IPS-NIHi7 (cell line): ENCODE measurements around the gene TFAP2B.

Experiments used
- DNase-seq: peaks from one replicate; pipeline ENCODE4 v3.0.0; 2012; ENCODE audit warnings: mixed read lengths; ENCODE audit errors: extremely low spot score

The TFAP2B gene

GRCh38 chr6:50818673-50819072 is at the start of gene TFAP2B:
Gene TFAP2B (plus strand): TSS chr6:50818871. CDS start chr6:50818892, 21 bp downstream.
- no peak for DNase-seq

- no peak for DNase-seq
These were observed 40.0 kb upstream of the TFAP2B start for GRCh38 chr6:50778696-50779095.

DNA sequence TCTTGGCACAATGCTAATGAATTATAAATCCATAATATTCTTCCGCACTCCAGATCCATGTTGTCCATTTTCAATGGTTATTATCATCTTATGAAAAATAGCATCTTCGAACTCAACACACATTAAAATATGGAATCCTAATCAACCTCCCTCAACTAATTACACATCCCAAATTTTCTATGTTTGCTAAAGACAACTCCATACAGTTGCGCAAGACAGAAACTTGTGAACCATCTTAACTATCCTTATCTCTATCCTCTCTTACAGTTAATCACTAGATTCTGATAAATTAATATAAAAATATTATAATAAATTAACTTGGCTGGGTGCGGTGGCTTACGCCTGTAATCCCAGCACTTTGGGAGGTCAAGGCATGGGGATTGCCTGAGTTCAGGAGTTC is 38.3 kb upstream of the TFAP2B start:
- DNase-seq = no peak

GRCh38 chr6:50785921-50786320 is 32.8 kb upstream of the TFAP2B start:
- no peak for DNase-seq

DNA sequence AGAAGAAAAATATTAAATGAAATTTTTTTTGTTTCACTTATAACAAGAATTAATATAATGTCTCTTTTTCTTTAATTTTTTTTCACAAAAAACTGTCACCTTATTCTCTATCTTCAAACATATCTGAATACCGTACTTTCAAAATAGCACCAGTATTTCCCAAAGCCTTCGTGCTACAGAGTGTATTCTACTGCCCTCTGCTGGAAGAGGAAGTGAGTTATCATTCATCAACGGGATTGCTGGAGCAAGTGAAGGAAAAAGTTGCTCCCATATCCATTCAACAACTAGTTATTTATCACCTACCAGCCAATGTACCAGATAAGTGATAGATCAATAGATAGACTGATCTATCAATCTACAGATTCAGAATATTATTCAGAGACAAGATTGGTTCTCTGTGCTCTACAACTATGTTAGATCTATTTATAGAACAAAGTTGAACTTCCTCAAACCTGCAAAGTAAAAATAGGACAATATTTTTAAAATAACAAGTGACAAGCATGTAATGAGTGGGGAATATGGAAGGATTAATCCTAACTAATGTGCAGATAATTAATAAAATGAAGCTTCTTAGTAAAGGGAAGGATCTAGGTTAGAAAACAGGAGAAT is 26.7 kb upstream of the TFAP2B start:
- DNase-seq = peak; percentile 56

- no peak for DNase-seq
These were observed 25.9 kb upstream of the TFAP2B start for GRCh38 chr6:50792771-50793170.

- DNase-seq = no peak
These were observed 23.1 kb upstream of the TFAP2B start for GRCh38 chr6:50795574-50795973.

- DNase-seq = no peak
These were observed 14.4 kb upstream of the TFAP2B start for GRCh38 chr6:50804283-50804682.

DNA sequence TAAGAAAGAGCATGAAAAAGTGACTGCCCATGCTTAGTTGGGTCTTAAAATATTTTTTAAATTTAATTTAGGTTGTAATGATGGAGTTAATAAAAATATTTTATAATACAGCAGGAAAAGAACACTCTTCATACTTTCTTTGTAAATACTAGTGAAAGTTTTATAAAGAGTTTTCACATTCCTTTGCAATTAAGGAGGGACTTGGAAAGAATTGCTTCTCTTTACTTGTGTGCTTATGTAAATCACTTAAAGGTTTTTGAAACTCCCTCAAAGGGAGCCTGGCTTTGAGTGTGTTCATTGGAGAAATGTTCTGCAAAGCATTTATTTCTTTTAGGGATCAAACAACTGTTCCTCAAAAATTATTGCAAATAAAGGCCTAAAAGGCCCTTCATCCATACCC is 11.6 kb upstream of the TFAP2B start:
- DNase-seq = no peak

DNA sequence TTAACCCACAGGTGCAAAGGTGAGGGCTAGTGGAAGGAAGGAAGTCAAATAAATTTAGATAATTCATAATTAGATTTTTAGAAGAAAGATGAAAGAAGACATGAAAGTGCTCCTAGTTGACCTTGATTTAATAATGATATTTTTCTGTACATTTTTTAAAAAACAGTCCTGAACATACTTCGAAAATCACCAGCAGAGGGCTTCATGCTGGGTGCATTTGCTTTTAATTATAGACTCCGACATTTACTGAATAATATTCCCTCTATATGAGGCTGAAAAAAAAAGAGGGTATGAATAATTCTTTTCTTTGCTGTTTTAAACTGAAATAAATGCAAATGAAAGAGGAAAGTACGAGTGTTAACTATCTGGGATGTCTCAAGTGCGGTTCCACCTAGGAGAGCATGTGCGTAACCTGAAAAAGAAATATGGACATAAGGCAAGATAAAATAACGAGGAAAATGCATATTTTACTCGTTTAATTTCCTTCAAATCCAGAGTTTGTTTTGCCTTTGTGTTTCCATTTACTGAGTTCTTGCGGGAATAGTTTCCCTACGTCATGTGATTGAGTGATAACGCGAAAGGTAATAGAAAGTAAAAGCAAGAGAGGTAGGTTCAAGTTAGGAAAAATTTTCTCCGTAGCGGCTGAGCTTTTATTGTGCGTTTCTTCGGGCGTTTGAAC is 3.1 kb upstream of the TFAP2B start:
- DNase-seq = no peak

DNA sequence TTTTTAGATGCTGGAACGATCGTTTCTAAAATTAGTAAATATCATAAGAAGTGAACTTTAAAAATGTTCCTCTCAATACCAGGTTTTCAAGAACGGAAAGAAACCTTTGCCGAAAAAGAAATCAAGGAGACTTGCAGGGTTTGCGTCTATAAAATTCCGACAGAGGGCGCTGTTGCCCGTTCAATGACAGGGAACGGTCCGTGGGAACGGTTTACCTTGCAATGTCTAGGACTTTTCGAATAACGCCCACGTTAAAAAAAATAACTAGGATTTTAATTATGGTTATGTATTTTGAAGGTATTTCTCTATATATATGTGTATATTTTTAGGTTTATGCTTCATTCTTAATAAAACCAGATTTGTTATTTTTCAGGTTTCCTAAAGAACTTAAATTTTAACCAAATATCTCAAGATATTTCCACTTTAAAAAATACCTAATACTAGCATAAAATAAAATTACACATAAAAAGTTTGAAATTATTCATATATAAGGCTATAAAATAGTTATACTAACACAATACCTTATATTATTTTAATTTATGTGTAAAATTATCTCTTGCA is 2.5 kb upstream of the TFAP2B start:
- DNase-seq = peak; percentile 59

GRCh38 chr6:50816947-50817645 is 1.6 kb upstream of the TFAP2B start:
- DNase-seq = no peak

DNA sequence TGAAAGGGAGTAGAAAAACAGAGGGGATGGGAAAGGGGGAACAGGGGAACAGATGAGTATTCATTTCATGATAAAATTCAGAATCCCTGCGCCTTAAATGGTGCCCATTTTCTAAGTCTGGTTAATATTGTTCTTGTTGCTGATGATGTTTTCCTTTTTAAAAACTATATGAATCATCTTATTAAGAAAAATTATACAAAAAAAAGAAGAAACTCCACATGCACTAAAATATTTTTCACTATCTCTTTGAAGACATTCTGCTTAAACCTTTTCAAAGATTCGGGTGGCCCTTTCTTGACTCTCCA is 1.1 kb upstream of the TFAP2B start:
- DNase-seq = no peak

DNA sequence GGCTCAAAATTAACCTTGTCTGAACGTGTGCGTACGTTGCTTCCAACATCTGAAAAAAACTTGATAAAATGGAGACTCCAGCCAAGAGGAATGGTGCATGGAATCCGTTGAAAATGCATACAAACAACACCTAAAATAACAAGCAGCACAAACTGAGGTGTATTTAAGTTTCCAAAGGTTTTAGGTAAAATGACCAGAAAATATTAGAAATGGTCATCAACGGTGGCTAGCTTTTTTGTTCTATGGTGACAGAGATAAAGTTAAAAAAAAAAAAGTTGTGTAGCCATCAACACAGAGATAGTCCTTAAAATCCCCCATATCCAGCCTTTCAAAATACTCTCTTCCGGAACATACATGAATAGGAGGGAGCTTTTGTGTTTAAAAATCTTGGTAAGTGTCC is 651 bp upstream of the TFAP2B start:
- no peak for DNase-seq

GRCh38 chr6:50819466-50819903 is 814 bp downstream of the TFAP2B start:
- peak; percentile 42 for DNase-seq

DNA sequence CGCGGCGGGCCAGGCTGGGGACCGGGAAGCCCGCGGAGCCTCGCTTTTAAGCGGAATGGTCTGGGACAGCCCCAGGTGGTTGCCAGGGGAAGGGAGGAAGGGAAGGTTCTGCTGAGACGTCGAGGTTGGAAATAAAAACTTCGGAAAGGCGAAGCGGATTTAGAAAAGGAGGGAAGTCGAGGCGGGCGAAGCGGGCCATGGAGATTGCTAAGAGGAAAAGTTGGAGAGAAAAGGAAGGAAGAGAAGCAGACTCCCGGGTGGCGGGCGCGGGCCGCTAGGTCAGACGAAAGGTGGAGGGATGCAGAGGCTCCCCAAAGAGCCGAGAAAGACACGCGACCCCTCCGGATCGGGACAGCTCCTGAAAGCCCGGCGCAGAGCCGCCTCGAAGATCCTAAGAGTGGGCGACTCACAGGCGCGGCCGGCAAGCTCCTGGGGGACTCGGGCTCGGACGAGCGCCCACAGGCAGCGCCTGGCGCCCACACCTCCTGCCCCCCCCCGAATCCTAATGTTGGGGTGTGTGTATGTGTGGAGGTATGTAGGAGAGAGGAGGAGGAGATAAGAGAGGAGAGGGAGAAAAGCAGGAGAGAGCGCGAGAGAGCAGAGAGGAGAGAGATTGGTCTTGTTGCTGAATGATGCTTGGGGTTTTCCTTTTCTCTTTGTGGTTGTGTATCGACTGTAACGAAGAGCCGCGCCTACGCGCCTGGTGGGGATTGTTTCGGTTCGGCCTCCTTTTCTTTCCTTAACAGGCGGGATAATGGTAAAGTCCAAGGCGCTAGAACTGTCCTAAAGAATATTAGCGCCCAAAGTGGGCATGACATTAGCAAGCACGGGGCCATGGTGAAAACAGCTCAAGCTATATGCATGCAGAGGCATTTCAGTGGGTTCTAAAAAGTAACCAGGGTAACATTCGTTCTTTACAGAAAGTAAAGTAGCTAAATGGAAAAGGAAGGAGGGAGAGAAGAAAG is 1.5 kb downstream of the TFAP2B start:
- DNase-seq = no peak

DNA sequence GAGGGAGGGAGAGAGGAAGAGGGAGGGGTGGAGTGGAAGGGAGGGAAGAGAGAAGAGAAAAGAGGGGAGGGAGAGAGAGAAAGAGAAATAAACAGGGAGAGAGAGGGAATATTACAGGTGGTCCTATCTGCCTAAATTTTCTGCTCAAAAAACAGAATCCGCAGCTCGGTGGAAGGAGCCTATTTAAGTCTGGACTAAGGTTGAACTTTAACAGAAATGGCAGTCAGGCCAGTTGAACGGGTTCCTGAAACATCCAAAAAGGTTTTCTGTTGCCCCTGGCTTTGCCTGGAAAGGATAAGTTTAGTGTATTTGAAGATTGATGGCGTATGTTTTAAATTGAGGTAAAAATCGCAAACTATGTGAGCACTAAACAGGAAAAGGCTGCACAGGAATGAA is 2.2 kb downstream of the TFAP2B start:
- no peak for DNase-seq

GRCh38 chr6:50821441-50822077 is 2.9 kb downstream of the TFAP2B start:
- DNase-seq = no peak

- no peak for DNase-seq
These were observed 3.4 kb downstream of the TFAP2B start for GRCh38 chr6:50822078-50822476.

GRCh38 chr6:50823094-50823920 is 4.6 kb downstream of the TFAP2B start:
- no peak for DNase-seq
